ENCODE data around the gene PCOLCE2.

- TF ChIP-seq, protein P1, sequence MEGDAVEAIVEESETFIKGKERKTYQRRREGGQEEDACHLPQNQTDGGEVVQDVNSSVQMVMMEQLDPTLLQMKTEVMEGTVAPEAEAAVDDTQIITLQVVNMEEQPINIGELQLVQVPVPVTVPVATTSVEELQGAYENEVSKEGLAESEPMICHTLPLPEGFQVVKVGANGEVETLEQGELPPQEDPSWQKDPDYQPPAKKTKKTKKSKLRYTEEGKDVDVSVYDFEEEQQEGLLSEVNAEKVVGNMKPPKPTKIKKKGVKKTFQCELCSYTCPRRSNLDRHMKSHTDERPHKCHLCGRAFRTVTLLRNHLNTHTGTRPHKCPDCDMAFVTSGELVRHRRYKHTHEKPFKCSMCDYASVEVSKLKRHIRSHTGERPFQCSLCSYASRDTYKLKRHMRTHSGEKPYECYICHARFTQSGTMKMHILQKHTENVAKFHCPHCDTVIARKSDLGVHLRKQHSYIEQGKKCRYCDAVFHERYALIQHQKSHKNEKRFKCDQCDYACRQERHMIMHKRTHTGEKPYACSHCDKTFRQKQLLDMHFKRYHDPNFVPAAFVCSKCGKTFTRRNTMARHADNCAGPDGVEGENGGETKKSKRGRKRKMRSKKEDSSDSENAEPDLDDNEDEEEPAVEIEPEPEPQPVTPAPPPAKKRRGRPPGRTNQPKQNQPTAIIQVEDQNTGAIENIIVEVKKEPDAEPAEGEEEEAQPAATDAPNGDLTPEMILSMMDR (IDR thresholded peaks at IDR 0.05 in 2 of 3, conservative IDR thresholded peaks at IDR 0.05 in 1 of 3; ENCODE audit: borderline replicate concordance in 1 of 3, insufficient read depth in 1 of 3, low read depth in 2 of 3, low read length in 2 of 3), result no peak
- TF ChIP-seq POLR2A (IDR thresholded peaks at IDR 0.05; ENCODE audit: borderline replicate concordance, extremely low read depth, insufficient read depth, insufficient read length), result no peak
- TF ChIP-seq EZH2 (IDR thresholded peaks at IDR 0.05), result no peak
- TF ChIP-seq POLR2AphosphoS5 (IDR thresholded peaks at IDR 0.05; ENCODE audit: low read depth, low read length), result no peak
- TF ChIP-seq ZFX (IDR thresholded peaks at IDR 0.05), result no peak
- no peak for TF ChIP-seq REST (IDR thresholded peaks at IDR 0.05; ENCODE audit: low read depth)
These were observed 24.7 kb downstream of the PCOLCE2 start for GRCh38 chr3:142863930-142864920.

All from HCT116 (cell line).